Activated CD4-positive, CD25-positive, alpha-beta regulatory T cell treated with anti-CD3 and anti-CD28 coated beads, Interleukin-2, amount 50 U/mL, for 24 hours (primary cell): ENCODE measurements around the gene TNFRSF25.
A peak's percentile ranks its signal among the peaks of the same experiment; 100 is the strongest.
"Not testable (repeated sequence)": the region's sequence is repeated elsewhere in the genome, so short reads cannot be mapped to it uniquely, and the experiment has no call there.

Experiments used
- ATAC-seq, 2 donors: fragments of 150-1000 bp; cut with Tn5 transposase; one replicate each; pipeline ENCODE4 v1.10.0; 2021; ENCODE audit warnings: mild to moderate bottlenecking in 1 of 2, moderate library complexity in 1 of 2

TNFRSF25 gene

DNA sequence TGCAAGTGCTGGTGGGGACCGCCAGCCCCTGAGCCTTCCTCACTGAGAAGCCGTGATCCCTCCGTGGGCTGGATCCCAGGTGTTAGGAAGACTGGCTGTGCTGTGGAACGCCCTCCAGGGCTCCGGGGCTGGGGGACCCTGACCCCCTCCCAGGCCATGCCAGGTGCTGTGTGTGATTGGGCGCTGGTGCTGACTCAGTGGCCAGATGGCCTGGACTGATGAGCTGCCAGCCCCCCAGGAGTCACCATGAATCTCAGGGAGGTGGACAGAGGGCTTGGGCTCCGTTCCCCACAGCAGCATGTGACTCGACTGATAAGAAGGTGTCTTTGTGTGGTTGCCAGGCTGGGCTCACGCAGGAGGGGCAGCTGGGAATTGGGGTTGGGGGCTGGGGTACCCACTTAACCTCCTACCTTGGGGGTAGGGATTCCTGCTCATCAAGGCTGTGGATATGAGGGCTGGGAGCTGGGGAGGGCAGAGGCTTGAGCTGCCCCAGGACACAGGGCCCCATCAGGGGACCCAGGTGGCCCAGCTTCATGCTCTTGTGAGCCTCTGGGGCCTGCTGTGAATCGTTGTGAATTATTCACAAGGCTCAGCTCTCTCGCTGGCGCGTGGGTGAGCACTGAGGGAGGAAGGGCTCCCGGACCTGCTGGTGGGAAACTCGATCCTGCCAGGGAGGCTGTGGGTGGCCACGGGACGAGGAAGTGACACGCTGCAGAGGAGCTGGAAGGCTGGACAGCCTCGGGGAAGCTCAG lies 36.1 kb downstream of the TNFRSF25 start:
- not testable (repeated sequence) for ATAC-seq

- not testable (repeated sequence) for ATAC-seq
Measured at GRCh38 chr1:6428453-6428852, 37.5 kb downstream of the TNFRSF25 start.

GRCh38 chr1:6427441-6428390 lies 38.3 kb downstream of the TNFRSF25 start:
- ATAC-seq: no peak

- ATAC-seq: no peak
Measured at GRCh38 chr1:6426972-6427350, 39.0 kb downstream of the TNFRSF25 start.

DNA sequence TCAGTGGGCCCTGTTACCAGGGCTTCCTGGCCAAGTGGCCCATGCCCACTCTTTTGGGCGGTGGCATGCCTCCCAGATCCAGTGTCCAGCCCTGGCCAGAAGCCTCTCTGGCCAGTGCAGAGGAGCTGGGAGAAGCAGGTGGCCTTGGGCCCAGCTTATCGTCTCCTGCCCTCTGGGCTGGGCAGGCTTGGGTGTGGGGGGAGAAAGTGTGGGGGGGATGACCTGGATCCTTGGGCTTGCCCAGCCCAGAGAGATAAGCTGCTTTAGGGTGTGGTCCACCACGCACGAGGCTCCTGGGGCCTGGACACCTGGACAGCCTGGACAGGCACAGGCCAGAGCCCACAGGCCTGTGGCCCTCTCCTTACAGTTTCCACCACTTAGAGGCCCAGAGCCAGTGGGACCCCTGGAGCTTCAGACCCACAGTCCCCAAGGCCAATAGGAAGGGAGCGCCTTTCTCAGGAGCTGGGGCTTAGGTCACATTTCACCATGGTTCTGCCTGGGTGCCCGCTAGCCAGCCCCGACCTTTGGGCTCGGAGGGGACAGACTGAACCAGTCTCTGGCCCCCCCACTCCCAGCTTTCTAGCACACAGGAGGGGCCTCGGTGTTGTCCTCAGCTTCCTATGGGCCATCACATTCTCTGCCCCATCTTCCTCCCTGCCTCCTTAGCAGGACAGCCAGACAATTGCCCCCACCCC lies 39.5 kb downstream of the TNFRSF25 start:
- ATAC-seq: no peak

GRCh38 chr1:6425658-6426057 lies 40.3 kb downstream of the TNFRSF25 start:
- ATAC-seq: no peak

GRCh38 chr1:6424619-6425593 lies 41.1 kb downstream of the TNFRSF25 start, which contains the start of gene ESPN:
Gene ESPN, plus strand, starts transcription at chr1:6424776. Its CDS starts 180 bp downstream, at chr1:6424956.
- peak; percentile 19 to 30 for ATAC-seq

DNA sequence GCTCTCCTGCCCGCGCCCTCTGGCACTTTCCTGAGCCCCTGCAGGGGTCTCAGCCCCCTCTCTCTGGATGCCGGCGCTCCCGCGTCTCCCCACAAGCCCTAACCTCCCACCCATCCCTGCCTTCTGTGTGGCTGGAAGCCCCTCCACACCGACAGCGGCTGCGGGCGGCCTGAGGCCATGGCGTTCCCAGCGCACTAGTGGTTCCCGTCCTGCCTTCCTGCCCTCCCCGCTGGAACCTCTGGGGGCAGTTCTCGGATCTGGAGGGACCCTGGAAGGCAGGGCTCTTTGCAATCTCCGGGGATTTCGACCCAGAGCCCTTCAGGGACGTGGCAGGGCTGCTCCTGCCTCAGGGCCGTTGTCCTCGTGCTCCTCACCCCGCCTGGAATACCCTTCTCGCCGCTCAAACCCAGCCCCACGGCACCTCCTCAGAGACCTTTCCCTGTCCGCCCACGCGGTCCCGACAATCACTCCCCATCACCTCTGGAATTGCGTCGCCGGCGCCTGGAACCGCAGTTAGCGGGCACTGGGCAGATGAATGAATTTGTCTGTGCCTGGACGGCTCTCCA lies 41.9 kb downstream of the TNFRSF25 start:
- no peak for ATAC-seq

DNA sequence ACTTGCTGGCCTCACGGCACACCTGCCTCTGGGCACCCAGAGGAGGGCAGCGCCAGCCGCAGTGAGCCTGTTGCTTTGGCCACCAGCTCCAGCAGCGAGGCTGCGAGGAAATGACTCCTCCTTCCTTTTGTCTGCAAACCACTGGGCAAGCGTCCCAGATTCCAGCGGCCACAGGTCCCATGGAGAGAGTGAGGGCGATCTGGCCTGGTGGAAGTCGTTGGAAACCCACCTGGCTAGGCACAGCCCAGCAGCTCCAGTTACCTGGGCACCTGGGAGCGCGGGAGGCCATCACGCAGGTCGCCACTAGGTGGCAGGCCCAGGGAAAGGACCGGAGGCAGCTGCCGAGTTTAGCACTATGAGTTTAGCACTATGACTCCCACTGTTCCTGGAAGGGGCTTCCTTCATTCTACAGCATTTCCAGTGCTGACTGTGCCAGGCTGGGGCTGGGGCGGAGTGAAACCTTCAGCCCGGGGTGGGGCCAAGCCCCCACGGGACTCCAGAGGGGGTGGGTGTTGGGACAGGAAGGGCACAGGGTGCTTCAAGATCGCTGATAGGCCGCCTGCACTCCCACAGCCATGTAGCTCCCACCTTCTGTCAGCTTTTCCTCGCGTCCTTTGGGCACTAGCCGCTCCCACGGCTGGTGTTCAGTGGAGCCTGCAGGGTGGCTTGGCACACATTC lies 42.5 kb downstream of the TNFRSF25 start:
- peak; percentile 73 to 78 for ATAC-seq

- no peak for ATAC-seq
Measured at GRCh38 chr1:6421266-6421665, 44.7 kb downstream of the TNFRSF25 start.

GRCh38 chr1:6420454-6421042 lies 45.4 kb downstream of the TNFRSF25 start:
- no peak for ATAC-seq

DNA sequence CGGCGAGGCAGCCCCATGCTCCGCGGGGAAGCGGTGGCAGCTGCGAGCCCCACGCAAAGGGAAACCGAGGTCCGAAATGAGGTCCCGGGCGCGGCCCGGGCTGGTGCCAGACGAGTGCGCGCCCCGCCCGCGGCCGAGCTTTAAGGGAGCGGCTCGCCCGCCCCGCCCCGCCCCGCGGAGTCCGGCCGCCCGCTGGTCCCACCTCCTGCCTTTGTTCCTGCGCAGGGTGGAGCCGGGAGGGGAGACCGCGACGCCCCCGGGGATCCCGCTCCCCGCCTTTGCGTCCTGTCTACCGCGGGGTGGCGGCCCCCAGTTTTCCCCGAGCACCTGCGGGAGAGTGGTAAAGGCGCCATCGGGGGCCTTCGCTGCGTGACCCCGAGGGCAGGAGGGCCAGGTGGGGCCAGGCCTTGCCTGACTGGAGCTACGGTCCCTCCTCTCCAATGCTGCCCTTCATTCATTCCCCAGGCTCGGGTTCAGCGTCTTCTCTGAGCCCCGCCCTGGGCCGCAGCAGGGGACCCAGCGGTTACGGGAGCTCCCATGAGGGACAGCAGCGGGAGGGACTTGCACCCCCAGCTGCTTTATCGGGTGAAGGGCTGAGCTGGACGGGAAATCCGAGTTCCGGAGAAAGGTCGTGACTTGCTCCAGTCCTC lies 46.0 kb downstream of the TNFRSF25 start, which contains the start of gene HES2:
Gene HES2, minus strand, starts transcription at position 116 of the 650 bp plus-strand sequence. Its CDS starts 99 bp downstream, at position 17.
- no peak for ATAC-seq

- ATAC-seq: no peak
Measured at GRCh38 chr1:6419397-6419803, 46.6 kb downstream of the TNFRSF25 start.

- ATAC-seq: no peak
Measured at GRCh38 chr1:6418668-6419396, 47.1 kb downstream of the TNFRSF25 start.

- no peak for ATAC-seq
Measured at GRCh38 chr1:6417961-6418667, 47.9 kb downstream of the TNFRSF25 start.

DNA sequence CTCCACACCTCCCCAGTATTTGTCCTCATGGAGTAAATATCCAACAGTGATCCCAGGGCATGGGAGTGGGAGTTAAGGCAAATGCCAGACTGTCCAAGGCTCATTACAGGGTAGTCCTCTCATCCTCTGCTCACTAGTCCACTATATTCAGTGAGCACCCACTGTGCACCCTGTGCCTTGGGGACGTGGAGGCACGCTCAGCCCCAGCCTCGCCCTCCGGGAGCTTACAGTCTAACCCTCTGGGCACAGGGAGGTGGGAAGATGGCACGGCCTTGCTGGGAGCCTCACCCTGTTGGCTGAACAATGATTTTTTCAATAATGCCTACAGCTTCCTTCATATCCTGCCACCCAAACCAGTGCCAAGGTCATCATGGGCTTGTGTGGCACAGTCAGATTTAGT lies 49.1 kb downstream of the TNFRSF25 start:
- no peak for ATAC-seq

GRCh38 chr1:6416295-6416656 lies 49.7 kb downstream of the TNFRSF25 start:
- ATAC-seq: no peak

GRCh38 chr1:6414881-6415626 lies 50.9 kb downstream of the TNFRSF25 start:
- no peak for ATAC-seq
